Inflammatory macrophage treated with lipopolysaccharide for 1 hour (primary cell): ENCODE results near the gene ASAH2.
"Not testable (repeated sequence)": the region's sequence is repeated elsewhere in the genome, so short reads cannot be mapped to it uniquely, and the experiment has no call there.

Source experiments
- DNase-seq, 2 donors: peaks; one replicate each; pipeline ENCODE4 v3.0.0-alpha.2; 2020 to 2022

The ASAH2 gene

DNA sequence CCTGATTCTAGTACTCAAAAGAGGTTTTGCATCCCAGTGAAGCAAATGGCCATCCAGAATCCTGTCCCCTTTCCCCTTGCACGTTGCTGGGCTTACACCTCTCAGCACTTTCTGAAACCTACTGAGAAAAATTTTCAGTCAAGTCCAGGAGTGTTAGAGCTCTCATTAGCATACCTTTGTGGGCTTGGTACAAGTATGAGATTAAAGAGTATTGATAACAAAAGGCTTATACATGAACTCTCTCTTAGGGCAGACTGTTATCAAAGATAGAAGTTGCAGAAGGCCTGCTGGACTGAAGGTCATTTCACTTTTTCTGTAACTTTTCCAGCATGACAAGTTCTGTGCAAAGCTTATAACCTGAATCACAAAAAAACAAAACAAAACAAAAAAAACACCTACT, at the start of gene ASAH2:
ASAH2 (minus strand) TSS at position 123 of the 400 bp plus-strand sequence. CDS start 2,906 bp downstream, outside the sequence.
- no peak for DNase-seq

DNA sequence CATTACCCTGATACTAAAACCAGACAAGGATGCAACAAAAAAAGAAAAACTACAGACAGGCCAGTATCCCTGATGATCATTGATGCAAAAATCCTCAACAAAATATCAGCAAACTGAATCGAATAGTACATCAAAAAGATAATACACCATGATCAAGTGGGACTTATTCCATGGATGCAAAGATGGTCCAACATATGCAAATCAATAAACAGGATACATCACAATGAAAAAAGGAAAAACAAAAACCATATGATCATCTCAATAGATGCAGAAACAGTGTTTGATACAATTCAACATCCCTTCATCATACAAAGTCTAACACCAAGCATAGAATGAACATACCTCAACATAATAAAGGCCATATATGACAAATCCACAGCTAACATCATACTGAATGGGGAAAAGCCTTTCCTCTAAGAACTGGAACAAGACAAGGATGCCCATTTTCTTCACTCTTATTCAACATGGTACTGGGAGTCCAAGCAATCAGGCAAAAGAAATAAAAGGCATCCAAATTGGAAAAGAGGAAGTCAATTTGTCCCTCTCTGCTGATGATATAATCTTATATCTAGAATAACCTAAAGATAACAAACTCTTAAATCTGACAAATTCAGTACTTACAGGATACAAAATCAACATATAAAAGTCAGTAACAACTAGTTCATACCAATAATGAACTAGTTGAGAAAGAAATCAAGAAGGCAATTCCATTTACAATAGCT, 48.8 kb upstream of the ASAH2 start:
- no peak for DNase-seq

DNA sequence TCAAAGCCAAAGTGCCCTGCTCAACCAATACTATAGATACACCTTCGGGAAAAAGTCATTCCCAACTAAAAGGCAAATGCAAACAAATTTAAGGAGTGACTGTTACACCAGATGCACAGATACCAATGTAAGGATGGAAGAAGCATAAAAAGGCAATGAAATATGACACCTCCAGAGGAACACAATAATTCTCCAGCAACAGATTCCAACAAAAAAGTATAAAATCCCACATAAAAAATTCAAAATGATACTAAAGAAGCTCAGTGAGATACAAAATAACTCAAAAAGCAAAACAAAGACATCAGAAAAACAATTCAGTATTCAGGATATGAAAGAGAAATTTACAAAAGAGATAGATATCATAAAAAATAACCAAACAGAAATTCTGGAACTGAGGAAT, 44.1 kb upstream of the ASAH2 start:
- DNase-seq = no peak

DNA sequence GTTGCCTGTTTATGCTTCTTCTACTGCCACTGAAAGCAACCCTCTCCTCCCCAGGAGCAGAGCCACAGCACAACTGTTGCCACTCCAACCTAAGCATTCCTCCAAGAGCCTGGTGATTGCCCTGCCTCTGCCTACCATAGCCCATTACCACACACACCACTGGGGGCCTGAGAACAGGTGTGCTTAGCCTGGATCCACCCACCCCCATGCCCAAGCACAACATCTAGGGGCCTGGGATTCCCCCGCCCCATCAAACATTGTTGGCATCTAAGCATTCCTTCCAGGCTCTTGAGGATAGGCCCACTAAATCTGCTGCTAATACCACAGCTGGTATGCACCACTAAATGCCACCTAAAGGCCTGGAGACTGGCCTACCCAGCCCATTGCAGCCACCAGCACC, 43.3 kb upstream of the ASAH2 start:
- no peak for DNase-seq

DNA sequence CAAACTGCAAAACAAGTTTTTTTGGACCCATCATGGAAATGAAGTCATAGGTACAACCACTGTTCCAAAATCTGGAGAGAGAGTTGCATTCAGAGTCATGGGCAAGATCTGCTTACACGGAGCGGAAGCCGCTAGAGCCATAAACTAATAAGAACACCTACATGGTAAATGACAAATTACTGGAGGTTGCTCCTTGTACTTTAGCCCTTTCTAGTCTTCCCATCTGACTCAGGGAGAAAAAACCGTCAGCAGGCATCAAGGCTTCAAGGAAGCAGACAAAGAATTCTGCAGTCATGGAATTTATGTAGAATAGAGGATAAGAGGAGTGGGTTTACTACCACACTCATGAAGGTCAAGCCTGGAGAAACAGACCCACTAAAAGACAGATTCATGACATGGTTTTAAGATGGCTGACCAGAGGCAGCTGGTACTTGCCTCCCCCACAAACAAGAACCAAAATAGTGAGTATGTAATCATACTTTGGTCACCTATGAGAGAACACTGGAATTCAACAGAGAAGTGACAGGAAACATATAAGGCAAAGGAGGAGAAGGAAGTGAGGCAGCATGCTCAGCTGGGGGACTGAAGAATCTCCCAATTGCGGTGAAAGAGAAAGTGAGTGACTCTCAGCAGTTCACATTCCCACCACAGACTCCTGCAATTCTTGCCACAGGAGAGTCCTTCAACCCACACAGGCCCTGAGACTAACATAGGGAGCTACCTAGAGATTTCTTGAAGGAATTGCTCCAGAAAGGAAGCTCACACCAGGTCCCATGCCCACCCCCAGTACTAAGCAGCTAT, 42.4 kb upstream of the ASAH2 start:
- DNase-seq = peak; percentile 26 to 61

DNA sequence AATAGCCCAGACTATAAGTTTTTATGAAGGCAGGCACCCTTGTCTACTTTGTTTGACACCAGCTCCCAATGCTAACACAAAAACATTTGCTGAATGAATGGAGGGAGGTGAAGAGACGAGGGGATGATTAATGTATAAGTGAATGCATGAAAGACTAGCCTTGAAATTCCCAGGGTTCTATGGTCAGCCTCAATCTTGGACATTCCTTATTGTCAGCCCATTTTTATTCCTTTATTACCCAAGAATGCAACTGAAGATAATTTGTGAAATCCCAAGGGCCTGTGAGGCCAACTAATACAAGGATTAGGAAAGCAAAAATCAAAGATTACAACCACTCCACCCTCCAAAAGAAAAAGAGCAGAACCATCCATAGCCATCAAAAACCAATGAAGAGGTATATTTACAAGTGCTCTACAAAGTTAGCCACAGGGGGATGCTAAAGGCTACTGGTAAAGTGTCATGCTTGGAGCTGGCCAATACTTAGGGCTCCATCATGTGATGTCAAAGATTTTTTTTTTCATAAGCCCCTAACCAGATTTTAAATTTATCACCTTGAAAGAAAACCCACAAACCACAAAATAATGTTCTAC, 40.0 kb upstream of the ASAH2 start:
- peak; percentile 35 to 44 for DNase-seq

DNA sequence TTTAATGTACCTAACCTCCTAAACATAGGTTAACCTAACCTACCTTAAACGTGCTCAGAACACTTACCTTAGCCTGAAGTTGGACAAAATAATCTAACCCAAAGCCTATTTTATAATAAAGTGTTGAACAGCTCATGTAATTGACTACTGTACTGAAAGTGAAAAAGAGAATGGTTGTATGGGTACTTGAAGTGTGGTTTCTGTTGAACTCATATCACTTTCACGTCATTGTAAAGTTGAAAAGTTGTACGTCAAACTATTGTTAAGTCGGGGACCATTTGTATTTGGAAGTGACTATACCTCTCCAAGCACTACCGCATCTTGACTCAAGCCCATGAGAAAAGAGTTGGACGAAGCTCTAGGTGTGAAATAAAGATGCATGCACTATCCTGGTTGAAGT, 37.9 kb upstream of the ASAH2 start:
- DNase-seq = no peak

DNA sequence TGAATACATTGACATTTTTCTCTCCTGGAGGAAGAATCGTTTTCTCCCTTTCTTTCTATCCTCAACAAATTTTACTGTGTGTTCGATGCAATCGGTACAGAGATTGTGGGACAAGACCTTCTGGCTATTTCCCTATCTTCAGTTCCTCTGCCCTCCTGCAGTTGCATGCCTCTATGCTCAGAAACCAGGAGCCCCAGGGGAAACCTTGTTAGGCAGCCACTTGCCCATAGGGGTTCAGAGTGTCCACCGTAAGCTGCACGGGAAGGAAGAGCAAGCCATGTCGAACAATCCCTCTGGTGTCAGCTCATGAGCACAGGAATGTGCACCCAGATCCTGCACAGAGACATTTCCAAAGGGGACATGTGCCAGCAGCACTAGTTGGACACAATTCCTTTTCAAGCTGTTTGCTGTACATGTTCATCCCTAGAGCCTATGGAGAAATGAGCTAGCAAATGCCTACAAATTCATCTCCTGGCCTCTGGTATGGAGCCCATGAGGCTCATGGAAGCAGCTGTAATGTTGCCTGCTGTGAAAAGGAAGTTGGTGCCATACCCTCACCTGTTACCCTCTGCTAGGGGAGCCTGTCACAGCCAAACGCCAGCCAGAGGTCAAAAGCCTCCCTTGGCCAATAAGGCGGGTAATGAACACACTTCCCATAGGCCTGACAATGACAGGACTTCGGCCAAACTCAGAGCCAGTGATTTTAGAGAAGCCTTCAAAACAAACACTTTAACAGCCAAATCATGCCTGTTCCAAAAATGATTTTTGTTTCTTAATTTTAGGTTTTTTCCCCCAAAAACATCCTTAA, 35.9 kb upstream of the ASAH2 start:
- no peak for DNase-seq

DNA sequence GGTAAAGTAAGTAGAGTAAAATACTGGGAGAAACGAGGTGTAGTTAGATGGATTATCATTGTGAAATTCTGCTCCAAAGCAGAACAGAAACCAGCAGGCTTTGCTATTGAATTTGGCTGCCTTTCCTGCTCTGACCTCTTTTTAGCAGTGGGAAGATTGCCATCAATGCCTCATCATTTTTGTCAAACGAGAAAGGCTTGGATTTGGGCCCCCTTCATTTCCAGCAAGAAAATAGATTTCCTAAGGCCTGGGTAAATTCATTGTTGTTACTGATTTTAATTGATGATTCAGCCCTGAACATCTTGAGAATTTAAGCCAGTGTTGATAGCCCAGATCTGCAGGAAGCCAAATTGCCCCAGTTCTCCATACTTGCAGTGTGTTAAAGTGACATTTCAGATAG, 35.2 kb upstream of the ASAH2 start:
- peak in 1 of 2 donors; percentile 11 for DNase-seq

DNA sequence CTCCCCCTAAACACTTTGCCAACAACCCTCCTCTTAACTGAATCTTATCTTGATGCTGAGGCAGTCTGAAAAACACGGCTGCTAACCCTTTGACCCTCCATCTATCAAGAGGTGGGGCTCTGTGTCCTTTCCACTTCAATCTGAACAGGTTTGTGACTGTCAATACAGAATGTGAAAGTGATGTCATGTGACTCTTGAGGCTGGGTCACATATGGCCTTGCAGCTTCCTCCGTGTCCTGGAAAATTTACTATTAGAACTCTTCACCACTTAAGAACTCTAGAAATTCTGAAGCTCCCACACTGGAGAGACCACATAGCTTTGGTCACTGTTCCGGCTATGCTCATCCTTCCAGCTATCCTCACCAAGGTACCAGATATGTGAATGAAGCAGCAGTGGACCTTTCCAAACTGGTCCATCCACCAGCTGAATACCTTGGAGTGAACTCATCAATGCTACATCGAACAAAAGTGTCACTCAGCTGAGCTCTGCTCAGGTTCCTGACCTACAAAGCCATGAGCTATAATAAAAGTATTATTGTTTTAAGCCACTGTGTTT, 30.7 kb upstream of the ASAH2 start:
- DNase-seq = no peak

DNA sequence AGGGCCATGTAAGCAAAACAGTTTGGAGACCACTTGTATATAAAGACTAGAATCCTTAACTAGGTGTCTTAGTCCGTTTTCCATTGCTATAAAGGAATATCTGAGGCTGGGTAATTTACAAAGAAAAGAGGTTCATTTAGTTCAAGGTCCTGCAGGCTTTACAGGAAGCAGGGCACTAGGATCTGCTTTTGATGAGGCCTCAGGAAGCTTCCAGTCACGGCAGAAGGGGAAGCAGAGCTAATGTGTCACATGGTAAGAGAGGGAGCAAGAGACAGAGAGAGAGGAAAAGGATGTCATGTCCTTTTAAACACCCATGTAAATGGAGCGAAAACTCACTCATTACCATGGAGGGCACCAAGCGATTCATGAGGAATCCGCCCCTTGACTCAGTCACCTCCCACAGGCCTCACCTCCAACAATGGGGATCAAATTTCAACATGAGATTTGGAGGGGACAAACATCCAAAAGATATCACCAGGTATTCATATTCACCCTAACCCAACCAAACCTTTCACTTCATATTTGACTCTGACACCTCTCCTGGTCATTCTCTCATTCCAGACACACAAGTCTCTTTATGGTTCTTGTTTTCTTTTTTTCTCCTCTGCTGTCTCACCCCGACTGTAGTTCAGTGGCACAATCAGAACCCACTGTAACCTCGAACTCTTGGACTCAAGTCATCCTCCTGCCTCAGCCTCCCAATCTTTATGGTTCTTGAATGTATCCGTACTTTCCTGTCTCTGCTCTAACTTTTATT, 30.1 kb upstream of the ASAH2 start:
- DNase-seq = no peak

DNA sequence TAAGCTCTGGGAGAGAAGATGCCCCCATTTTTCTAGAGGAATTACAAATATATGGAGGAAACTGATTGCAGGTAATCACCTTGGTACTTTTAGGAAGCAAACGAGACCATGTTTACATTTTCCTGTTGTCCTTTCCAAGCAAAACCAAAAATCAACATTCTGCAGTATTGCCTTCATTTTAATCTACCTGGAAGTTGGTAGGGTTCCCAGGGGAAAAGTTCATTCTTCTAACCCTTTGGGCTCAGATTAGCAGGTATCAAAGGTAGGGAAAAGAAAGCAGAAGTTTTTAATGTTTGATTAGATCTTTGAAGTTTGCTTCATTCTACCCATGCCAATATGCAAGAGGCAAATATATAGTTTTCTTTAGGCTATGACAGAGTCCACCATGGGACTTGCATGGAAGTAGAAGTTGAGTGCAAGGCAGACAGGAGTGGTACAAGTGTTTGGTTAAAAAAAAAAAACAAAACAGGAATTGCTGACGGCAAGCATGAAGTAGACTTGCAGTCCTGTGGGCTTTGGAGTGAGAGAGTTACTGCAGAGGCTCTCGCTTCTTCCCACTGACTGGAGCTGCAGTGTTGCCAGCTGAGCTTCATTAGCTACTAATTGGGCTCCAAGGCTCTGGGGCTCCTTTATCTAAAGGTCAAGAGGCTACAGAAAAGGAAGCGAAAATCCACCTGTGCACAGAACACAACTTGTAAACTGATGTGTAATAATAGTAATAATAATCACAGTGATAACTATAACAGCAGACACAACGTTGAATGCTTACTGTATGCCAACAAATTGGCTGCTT, 28.9 kb upstream of the ASAH2 start:
- DNase-seq = no peak

DNA sequence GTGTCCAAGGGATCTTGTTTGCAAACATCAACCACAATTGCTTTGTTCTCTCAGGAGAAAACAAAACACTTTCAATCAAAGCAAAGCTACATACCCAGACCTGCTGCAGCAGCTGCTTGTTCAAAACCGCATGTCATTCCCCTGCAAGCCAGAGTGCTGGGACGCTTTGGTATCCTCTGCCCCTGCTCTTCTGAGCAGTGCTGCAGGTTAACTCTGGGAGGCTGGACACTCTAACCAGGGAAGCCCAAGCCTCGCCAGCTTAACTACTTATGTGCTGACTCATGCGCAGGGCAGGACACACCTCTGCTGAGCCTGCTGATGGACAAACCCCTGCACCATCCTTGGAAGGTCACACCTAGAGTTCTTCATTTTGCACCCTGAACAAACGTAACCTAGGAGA, 28.2 kb upstream of the ASAH2 start:
- DNase-seq = no peak

DNA sequence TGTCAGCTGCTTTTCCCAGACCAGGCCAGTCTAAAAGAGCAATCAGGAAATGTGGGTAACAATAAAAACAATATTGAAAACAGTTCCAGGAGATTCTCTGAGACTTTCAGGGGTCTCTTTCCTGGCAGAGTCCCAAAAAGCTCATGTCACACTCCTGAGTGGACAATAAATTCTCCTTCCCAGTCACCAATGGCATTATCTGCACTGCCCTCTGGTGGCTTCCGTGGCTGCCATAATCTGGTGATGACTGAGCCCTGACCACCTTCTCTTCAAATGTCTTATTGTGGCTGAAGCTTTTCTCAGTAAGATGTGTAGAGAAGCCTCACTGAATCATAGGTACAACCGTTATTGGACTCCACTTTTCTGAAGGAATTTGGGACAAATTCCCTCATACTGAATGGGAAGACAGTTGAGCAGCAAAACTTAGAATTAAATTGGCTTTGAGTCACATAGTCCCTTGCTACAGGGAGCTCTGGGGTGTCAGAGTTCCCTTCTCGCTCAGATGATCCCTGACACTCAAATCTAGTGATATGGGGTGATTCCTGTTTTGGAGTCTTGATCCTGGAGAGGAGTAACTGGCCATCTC, 24.4 kb upstream of the ASAH2 start:
- DNase-seq = peak; percentile 17 to 57

DNA sequence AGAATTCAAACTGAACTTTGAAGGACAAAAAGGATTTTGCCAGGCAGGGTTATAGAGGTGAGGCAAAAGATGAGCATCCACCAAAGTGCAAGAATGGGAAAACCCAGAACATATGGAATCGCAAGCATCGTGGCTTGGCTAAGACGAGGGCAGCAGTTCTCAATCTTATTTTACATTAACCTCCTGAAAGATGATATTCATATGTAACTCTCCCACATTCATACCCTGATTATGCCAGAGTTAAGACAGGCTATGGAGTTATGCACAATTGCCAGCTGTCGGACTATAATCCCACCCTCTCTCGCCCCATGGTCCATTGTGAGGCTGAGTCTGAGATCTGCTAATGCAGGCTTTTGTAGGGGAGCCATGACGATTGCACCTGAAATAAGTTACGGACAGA, 21.2 kb upstream of the ASAH2 start:
- no peak for DNase-seq

DNA sequence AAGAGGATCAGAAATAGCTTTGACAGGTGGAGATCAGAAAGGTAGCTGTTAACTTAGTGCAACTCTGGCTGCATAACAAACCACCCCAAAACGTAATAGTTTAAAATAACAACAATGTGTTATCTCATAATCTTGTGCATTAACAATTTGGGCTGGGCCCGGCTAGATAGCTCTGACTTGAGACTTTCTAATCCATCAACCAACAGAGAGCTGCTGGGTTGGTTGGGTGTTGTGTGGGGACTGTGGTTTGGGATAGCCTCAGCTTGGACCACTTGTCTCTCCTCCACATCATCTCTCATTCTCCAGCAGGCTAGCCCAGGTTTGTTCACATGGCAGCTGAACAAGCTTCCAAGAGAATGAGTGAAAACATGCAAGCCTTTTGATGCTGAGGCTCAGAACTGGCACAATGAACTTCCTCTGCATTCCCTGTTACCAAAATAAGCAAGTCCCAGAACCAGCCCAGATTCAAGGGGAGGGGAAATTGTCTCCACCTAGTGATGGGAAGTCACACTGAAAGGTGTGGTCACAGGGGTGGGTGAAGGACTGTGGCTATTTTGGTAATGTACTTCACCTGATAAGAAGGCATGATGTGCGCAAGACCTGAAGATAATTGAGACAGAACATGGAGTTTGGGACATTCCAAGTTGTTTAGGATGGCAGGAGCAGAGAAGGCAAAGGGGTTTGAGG, 20.4 kb upstream of the ASAH2 start:
- DNase-seq = no peak

DNA sequence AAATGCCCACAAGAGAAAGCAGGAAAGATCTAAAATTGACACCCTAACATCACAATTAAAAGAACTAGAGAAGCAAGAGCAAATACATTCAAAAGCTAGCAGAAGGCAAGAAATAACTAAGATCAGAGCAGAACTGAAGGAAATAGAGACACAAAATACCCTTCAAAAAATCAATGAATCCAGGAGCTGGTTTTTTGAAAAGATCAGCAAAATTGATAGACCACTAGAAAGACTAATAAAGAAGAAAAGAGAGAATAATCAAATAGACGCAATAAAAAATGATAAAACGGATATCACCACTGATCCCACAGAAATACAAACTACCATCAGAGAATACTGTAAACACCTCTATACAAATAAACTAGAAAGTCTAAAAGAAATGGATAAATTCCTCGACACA, 16.6 kb upstream of the ASAH2 start:
- DNase-seq = not testable (repeated sequence)

DNA sequence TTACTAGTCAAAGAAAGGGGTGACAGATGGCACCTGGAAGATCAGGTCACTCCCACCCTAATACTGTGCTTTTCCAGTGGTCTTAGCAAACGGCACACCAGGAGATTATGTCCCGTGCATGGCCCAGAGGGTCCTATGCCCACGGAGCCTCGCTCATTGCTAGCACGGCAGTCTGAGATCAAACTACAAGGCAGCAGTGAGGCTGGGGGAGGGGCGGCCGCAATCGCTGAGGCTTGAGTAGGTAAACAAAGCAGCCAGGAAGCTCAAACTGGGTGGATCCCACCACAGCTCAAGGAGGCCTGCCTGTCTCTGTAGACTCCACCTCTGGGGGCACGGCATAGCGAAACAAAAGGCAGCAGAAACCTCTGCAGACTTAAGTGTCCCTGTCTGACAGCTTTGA, 11.3 kb upstream of the ASAH2 start:
- not testable (repeated sequence) for DNase-seq

DNA sequence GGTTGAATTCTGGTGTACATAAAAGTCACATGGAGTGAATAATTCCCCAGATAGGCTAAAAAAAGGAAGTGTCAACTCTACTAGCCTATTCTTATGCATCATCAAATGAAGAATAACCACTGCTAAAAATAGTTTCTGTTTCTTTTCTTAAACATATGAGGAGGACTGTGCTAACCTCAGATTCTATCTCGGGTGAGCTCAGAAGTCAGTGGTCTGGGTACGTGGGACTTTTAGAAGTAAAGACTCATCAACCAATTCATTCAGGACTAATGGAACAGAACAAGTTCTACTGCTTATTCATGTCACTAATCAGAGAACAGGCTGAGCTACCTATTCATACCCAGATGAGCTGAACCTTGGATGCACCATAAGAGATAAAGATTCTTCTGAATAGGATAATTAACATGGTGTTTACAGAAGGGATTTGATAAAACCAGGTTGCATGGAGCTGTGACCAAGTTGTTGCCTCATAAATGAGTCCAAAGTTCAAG, 9.5 kb upstream of the ASAH2 start:
- peak; percentile 51 to 79 for DNase-seq

DNA sequence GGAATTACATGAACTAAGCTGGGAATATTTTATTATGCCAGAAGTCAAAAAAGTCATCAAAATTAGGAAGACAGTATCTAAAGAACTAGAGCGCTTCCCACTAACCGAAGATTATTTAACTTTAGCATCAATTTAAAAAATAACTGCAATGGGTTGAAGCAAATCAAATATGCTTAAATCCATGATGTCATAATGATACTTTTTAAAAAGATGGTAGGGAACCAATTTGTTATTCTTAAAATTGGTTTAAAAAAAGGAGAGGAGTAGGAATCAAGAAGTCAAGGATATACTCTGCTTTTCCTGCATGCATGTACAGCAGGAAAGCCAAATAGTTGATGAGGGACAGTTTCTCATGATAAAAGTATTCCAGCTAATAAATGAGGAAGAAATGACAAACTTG, 3.2 kb upstream of the ASAH2 start:
- DNase-seq = no peak
